Measurements from ENCODE around the gene DYNLT4. TPM values are rescaled to one million over a fixed set of nuclear protein-coding genes. Genes with fewer than 3 reads are reported as not detected.

DYNLT4 gene
- total RNA-seq, 2 experiments from 2014 or later = 0.36 to 1.1 TPM

DNA sequence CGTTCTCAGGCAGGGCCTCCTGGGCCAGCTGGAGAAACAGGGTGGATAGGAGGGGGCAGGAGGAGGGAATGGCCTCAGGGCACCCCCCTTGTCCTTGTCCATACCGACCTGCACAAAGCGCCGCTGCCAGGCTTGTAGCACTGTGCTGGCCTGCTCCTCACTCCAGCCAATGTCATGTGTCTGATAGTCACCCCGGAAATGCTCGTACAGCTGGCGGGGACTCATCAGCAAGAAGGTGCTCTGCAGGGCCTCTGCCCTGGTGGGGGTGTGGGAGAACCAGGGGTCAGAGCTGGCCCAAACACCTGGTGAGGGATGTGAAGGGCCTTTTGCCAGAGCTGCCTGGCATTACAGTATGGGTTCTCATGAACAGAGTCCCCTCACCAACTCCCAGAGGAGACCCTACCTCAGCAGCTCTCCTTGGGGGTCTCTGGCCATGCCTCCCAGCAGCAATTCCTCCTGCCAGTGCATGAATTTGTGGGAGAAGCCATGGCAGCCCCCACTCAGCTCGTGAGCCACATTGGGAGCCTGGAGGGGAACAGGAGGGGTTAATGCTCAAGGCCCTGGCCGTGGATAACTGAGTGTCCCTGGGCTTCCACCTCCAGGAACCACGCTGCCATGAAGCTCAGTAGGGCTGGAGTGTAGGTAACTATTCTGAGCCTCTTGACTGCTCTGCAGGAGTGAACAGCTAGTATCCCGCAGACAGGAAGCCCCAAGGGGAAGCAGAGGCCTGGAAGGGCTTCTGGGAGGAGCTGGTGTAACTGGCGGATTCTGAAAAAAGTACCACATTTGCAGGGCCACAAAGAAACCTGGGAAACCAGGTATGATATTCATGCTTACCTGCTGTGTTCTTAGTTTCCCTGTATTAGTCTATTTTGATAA, 22.6 kb upstream of the DYNLT4 start:
- no peak for ATAC-seq
- Mint-ChIP-seq H3K4me1 (ENCODE audit: low read depth) (peaks cover 2% of the 10 kb centered on the region), H3K27me3 (no peaks in the 10 kb centered on the region), H3K36me3 (ENCODE audit: low read depth) (no peaks in the 10 kb centered on the region), H3K9me3 (no peaks in the 10 kb centered on the region), H3K4me3 (no peak overlapping the region), H3K27ac (no peak overlapping the region)
- no peak for DNase-seq
- CTCF ChIA-PET = interaction anchor here (1.2 kb wide), 1 partner anchor 98 kb away, joined by 3 read pairs; no protein-coding TSS in a partner anchor
- intact Hi-C loops (cut with micrococcal nuclease) = no loop called here
- POLR2A ChIA-PET = interaction anchor here (0.7 to 7.1 kb wide), 5 partner anchors 9 to 108 kb away, joined by 3 to 66 read pairs (median 6); partner anchors contain the start of genes RNU5D-1 and RPS8
- TF ChIP-seq, protein P1, sequence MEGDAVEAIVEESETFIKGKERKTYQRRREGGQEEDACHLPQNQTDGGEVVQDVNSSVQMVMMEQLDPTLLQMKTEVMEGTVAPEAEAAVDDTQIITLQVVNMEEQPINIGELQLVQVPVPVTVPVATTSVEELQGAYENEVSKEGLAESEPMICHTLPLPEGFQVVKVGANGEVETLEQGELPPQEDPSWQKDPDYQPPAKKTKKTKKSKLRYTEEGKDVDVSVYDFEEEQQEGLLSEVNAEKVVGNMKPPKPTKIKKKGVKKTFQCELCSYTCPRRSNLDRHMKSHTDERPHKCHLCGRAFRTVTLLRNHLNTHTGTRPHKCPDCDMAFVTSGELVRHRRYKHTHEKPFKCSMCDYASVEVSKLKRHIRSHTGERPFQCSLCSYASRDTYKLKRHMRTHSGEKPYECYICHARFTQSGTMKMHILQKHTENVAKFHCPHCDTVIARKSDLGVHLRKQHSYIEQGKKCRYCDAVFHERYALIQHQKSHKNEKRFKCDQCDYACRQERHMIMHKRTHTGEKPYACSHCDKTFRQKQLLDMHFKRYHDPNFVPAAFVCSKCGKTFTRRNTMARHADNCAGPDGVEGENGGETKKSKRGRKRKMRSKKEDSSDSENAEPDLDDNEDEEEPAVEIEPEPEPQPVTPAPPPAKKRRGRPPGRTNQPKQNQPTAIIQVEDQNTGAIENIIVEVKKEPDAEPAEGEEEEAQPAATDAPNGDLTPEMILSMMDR (IDR thresholded peaks at IDR 0.05) = no peak

DNA sequence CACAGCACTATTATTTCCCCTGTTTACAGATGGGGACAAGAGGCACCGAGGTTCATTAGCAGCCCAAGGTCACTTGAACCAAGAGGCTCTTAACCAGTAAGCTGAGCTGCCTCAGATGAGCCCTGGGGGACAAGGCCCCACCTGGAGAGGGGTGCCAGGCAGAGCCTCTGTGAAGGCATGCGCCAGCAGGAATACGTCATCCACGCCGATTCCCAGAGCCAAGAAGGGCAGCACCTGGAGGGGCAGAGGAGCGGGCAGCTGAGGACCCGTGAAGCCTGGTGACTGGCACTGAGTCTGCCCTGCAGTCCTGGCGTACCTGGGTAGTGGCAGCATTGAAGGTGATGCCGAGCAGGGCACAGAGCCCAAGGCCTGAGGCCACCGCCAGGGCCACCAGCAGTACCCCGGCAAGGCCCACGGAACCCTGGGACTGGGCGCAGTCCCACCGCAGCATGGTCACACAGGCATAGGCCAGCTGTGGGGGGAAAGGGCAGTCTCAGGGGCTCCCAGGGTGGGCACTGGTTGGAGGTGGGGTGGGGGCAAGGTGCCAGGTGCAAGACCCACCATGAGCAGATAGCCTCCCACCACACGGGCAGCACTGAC, 21.8 kb upstream of the DYNLT4 start:
- DNase-seq (no peak), ATAC-seq (no peak)
- intact Hi-C loops (cut with micrococcal nuclease) = no loop called here
- CTCF ChIA-PET = interaction anchor here (1.2 kb wide), 1 partner anchor 97 kb away, joined by 3 read pairs; no protein-coding TSS in a partner anchor
- Mint-ChIP-seq H3K36me3 (ENCODE audit: low read depth) (no peaks in the 10 kb centered on the region), H3K27me3 (no peaks in the 10 kb centered on the region), H3K4me3 (no peak overlapping the region), H3K4me1 (ENCODE audit: low read depth) (peaks cover 2% of the 10 kb centered on the region), H3K9me3 (no peaks in the 10 kb centered on the region), H3K27ac (no peak overlapping the region)
- TF ChIP-seq, protein P1 (IDR thresholded peaks at IDR 0.05) = no peak
- POLR2A ChIA-PET = interaction anchor here (0.7 to 12.2 kb wide), 3 partner anchors 9 to 108 kb away, joined by 3 to 466 read pairs (median 66); partner anchors contain the start of gene RNU5D-1

DNA sequence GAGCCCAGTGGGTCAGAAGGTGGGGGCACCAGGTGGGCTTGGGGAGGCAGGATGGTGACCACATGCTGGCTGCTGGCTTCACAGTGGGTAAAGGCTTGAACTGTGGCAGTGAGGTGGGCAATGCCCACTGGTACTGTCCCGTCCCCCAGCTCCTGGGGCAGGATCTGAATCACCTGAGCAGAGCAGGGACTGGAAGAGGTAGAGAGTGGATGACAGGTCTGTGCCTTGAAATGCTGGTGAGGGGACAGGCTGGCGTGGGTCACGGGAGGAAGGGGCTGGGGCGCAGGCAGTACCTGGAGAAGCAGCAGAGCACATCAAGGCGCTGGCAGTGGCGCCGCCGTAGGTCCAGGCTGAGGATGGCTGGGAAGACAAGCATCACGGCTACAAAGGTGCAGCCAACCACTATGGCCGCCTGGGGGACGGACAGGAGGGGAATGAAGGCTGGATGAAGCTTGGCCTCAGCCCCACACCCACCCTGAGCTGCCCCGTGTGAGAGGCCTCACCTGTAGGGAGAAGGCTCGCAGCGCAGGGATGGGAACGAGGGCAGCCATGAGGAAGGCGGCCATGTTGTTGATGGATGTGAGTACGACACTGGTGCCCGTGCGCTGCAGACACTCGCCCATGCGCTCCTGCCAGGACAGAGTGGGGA, 21.0 kb upstream of the DYNLT4 start:
- Mint-ChIP-seq H3K27ac (no peak overlapping the region), H3K4me1 (ENCODE audit: low read depth) (peaks cover 2% of the 10 kb centered on the region), H3K36me3 (ENCODE audit: low read depth) (no peaks in the 10 kb centered on the region), H3K4me3 (no peak overlapping the region), H3K9me3 (no peaks in the 10 kb centered on the region), H3K27me3 (no peaks in the 10 kb centered on the region)
- DNase-seq (no peak), ATAC-seq (no peak)
- TF ChIP-seq, protein P1 (IDR thresholded peaks at IDR 0.05) = no peak
- intact Hi-C loops (cut with micrococcal nuclease) = no loop called here
- CTCF ChIA-PET = interaction anchor here (0.8 kb wide), 1 partner anchor 8 kb away, joined by 3 read pairs; no protein-coding TSS in a partner anchor
- POLR2A ChIA-PET = interaction anchor here (1.1 to 12.2 kb wide), 4 partner anchors 8 to 104 kb away, joined by 3 to 466 read pairs (median 36); partner anchors contain the start of genes RNU5D-1 and RPS8

DNA sequence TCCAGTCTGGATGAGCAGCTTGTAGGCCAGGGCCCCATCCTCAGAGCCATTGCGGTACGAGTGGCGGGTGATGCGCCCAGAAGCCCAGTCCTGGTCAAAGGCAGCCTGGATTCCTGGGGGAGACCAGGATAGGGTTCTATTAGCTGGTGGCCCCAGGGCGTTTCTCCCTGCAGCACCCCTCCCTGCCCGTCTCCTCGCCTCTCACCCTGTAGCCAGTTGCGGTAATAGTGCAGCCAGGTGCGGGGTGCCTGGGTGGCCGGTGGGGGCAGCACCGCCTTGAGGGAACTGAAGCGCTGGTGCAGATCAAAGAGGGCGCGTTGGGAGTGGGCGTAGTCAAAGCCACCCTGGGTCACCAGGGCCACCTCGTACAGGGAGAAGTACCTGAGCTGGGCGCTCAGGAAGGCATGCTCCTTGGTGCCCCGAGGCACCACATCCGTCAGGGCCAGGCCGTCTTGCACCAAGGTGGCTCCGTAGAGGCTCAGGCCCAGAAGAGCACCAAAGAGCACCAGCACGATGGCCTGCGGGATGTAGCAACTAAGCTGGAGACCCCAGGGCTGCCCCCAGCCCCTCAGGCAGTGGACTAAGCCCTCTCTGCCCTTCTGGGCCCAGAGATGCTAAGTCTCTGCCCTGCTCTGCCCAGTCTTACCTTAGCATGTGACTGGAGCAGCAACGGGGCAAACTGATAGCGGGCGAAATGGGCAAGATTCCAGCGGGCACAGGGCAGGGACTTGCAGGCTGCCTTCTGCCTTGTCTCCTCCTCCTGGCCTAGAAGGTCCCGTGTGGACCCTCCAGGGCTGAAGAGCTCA, 20.2 kb upstream of the DYNLT4 start:
- H3K27me3 Mint-ChIP-seq = no peaks in the 10 kb centered on the region
- H3K9me3 Mint-ChIP-seq = no peaks in the 10 kb centered on the region
- ATAC-seq = peak; percentile 34
- intact Hi-C loops (cut with micrococcal nuclease) = no loop called here
- ChIA-PET CTCF (interaction anchor here (0.8 kb wide), 1 partner anchor 9 kb away, joined by 3 read pairs; no protein-coding TSS in a partner anchor), POLR2A (interaction anchor here (0.7 to 12.2 kb wide), 6 partner anchors 7 to 103 kb away, joined by 3 to 466 read pairs (median 4); partner anchors contain the start of genes RNU5D-1 and RPS8)
- H3K4me1 Mint-ChIP-seq (ENCODE audit: low read depth) = peaks cover 2% of the 10 kb centered on the region
- no peaks in the 10 kb centered on the region for H3K36me3 Mint-ChIP-seq (ENCODE audit: low read depth)
- no peak overlapping the region for H3K4me3 Mint-ChIP-seq
- no peak for DNase-seq
- H3K27ac Mint-ChIP-seq = no peak overlapping the region
- TF ChIP-seq, protein P1 (IDR thresholded peaks at IDR 0.05) = no peak

Data from activated CD8-positive, alpha-beta T cell treated with anti-CD3 and anti-CD28 coated beads for 36 hours (primary cell).